ENCODE data around the gene NPSR1.

Gene NPSR1

DNA sequence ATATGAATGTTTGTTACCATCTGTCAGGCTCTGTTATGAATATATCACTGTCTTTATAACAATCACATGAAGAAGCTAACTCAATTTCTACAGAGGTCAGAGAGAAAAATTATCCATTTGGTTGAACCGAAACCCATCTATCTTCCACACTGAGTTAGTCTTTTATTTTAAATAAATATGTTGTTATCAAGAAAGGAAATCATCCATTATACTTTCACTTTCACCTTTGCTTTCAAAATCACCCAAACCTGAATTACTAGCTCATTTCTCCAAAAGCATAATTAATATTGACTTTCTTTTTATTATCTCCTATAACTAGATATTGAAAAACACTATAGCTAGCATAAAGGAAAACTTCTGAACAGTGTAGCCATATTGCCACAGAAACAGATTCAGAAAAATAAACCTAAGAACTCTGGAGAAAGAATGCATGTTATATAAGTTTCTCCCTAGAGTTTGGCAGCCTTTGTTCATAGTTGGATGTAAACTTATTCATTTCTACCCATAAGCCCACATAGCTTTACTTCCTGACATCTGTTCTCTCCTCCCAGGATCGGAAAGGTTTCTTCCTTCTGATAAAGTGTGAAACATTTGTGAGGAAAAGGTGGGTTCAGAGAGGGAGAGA lies 66.0 kb downstream of the NPSR1 start:
- no peak for DNase-seq

- DNase-seq = no peak
These were observed 68.2 kb downstream of the NPSR1 start for GRCh38 chr7:34726221-34726620.

DNA sequence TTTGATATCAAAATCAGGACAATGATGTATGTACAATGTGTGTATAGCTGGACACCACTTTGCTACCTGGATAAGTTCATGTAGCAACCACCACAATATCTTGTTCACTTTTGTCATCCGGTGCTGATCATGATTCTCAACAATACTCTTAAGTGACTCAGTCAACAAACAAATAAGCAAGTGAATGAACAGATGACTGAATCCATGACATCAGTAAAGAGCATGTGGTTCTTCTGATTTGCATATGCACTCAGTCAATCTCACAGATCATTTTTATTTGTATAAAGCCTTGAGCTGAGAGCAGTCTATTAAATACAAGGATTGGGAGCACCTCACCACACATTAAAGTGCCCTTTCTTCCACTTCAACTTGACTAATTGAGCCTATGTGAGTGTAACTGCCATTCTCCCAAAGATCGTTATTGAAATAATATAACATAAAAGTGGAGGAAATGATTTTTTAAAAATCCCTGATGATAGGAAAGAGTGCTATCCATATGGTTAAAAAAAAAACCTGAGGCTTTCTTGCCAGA lies 69.5 kb downstream of the NPSR1 start:
- no peak for DNase-seq

- DNase-seq = no peak
These were observed 70.1 kb downstream of the NPSR1 start for GRCh38 chr7:34728156-34728555.

- no peak for DNase-seq
These were observed 76.8 kb downstream of the NPSR1 start for GRCh38 chr7:34734771-34735170.

DNA sequence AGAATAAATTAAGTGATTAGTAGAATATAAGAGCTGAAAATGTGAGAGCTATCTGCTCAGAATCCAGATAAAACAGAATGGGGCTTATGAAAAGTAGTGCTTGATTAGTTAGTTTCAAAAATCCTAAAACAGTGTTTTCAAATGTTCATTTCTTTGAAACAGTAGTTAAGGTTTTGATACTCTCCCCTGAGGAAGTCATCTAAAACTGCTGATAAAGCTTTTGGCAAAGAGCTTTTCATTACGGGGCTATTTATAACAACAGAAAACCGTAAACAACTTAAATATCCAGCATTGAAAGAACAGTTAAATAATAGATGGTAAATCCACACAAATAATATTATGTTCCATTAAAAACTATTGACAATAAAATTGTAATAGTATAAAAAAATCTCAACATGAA lies 77.5 kb downstream of the NPSR1 start:
- DNase-seq = no peak

DNA sequence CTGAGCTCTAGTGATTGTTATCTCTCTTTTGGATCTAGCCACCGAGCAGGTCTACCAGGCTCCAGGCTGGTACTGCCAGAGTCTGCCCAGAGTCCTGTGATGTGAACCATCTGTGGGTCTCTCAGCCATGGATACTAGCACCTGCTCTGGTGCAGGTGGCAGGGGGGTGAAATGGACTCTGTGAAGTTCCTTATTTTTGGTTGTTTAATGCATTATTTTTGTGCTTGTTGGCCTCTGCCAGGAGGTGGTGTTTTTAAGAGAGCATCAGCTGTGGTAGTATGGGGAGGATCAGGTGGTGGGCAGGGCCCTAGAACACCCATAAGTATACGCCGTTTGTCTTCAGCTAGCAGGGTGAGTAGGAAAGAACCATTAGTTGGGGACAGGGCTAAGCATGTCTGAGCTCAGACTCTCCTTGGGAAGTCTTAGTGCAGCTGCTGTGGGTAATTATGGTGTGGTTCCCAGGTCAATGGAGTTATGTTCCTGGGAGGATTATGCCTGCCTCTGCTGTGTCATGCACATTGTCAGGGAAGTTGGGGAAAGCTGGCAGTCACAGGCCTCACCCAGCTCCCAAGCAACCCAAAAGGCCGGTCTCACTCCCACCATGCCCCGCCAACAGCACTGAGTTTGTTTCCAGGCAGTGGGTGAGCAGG lies 81.8 kb downstream of the NPSR1 start:
- no peak for DNase-seq

- no peak for DNase-seq
These were observed 82.8 kb downstream of the NPSR1 start for GRCh38 chr7:34740840-34741239.

GRCh38 chr7:34747176-34747781 lies 89.3 kb downstream of the NPSR1 start:
- no peak for DNase-seq

DNA sequence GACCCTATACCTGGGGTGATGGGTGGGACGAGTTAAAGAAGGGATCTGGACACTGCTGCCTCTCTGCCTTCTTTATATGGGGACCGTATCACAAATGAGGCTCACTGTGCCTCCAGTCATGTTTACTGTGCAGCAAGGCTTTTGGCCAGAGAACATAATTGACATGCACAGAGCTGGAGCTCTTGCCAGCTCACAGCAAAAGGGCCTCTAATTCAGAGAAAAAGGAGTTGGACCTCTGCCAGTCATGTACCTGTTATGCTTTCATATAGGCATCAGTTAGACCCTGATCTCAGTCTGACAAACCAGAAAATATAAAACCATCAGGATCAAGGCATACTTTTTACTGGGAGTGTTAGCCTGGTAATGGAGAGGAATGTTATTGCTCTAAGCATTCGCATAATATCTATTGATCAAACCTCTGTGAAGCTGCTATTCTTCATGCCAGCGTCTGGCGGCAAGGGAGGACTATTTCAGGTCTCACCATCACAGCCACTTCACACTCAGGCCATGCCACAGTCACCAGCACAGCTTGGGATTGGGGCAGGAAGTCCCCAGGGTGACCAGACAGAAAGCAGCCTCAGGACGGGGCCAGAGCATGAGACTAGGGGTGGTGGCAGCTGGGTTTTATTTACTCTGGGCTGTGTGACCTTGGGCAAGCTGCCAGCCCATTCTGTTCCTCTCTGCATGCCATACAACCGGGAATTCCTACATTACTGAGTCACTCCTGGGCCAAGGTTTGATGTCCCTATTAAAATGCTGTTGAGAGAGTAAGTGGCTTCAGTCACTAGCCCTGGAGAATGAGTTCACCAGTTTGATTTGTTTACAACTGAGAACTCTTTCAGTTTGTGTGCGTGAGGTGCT lies 90.1 kb downstream of the NPSR1 start:
- DNase-seq = no peak

- DNase-seq = no peak
These were observed 90.7 kb downstream of the NPSR1 start for GRCh38 chr7:34748728-34749089.

DNA sequence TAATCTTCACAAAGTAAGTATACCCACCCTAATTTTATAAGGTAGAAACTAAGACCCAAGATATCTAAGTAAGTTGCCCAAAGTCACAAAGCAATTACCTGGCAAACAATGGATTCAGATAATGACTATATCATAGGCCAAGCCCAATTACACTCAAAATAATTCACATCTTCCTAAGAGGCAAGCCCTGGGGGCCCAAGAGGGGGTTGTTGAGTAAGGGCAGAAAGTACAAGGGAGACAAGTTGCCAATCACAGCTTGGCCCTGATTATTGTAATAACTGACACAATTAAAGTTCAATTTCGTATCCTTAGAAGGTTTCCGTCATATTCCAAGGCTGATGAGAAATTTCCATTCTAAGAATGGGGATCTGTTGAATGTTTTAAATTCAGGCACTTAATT lies 91.4 kb downstream of the NPSR1 start:
- DNase-seq = no peak

DNA sequence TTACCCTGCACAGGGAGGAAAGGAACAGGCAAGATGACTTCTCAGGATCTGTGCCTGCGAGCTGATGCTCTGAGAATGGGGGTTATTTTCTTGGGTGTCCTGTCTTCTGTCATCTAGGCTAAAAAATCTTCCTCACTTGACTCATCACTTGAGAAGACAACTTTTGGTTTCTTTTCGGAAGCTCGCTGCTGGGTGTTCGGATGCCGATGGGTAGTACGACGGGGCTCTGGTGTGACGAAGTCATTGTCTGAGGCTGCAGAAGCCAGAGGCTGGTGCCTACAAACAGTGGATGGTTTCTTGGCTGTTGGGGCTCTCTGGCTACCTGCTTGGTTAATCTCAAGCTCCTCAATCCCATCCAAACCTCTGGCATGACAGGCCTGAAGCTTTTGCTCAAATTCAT lies 92.2 kb downstream of the NPSR1 start:
- no peak for DNase-seq

DNA sequence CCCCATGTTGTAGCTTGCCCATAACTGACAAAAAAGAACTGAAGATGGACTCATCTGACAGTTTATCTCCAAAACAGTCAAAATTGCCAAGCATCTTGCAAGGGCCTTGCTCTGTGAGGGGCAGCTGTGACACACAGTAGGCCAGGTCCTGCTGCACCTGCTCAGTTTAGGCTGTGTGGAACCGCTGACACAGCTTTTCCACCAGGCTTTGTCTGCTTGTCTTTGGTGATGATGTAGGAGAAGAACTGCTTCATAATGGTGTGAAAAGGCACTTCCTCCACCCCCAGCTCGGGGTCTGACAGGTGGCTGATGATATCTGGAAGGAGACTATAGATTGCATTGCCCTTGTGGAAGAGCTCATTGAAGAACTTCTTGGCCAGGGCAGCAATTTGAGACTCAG lies 92.6 kb downstream of the NPSR1 start:
- DNase-seq = no peak

GRCh38 chr7:34751725-34752643 lies 94.0 kb downstream of the NPSR1 start:
- no peak for DNase-seq

DNA sequence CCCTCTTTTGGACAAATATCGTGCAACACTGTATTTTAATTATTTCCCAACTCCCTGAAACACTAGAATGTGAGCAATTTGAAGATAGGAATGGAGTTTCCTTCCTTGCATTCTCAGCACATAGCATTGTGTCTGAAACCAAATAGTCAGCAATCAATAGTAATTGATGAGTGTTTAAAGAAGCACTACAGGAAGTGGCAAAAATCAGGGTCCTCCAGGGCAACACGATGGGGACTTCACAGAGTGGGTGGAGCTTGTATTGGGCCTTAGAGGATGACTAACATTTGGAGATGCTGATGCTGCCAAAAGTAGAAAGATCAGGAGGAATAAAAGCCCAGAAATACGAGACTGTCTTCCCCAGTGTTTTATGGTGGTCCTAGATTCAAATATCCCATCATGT lies 94.9 kb downstream of the NPSR1 start:
- DNase-seq = no peak

DNA sequence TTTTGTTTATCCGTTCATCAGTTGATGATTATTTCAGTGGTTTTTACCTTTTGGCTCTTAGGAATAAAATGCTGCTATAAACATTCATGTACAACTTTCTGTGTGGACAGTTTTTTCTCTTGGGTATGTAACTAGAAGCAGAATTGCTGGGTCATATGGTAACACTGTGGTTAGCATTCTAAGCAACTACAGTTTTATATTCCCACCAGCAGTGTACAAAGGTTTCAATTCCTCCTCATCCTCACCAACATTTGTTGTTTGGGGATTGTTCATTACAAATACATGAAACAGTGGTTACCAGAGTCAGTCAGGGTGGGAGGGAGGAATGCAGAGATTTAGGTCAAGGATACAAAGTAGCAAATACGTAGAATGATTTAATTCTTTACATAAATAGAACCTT lies 97.0 kb downstream of the NPSR1 start:
- DNase-seq = no peak

GRCh38 chr7:34756025-34756437 lies 98.0 kb downstream of the NPSR1 start:
- no peak for DNase-seq

- no peak for DNase-seq
These were observed 98.7 kb downstream of the NPSR1 start for GRCh38 chr7:34756691-34757090.

GRCh38 chr7:34757570-34758110 lies 99.6 kb downstream of the NPSR1 start:
- no peak for DNase-seq

GRCh38 chr7:34758111-34758601 lies 100.1 kb downstream of the NPSR1 start:
- DNase-seq = no peak
